WTC11 (cell line): ENCODE data around the gene GRAMD4. TPM values are rescaled to one million over a fixed set of nuclear protein-coding genes. Genes with fewer than 3 reads are reported as not detected.
A peak's percentile ranks its signal among the peaks of the same experiment; 100 is the strongest.

Experiments
- ATAC-seq: fragments of 200-7000 bp; cut with Tn5 transposase; 2 replicates; pipeline ENCODE4 v1.10.0; 2021; ENCODE audit warnings: mild to moderate bottlenecking, moderate library complexity
- CTCF ChIA-PET: fragments of 300-600 bp; sonication (Branson Sonifier 250); formaldehyde crosslinking; loops from one replicate; lab custom pipeline; 2021; ENCODE audit warnings: antibody characterized with exemption; lab: Charles Lee
- POLR2A ChIA-PET: fragments of 350-600 bp; sonication (Branson Sonifier 250); formaldehyde crosslinking; loops from one replicate; lab custom pipeline; 2021; ENCODE audit warnings: antibody characterized with exemption; lab: Charles Lee
- DNase-seq: peaks from one replicate; pipeline ENCODE4 v3.0.0; 2021; ENCODE audit warnings: low spot score
- H3K27ac Mint-ChIP-seq: 2 replicates; pipeline ENCODE4 v1.8.0; 2021; ENCODE audit warnings: mixed read lengths
- H3K27me3 Mint-ChIP-seq: 2 replicates; pipeline ENCODE4 v1.8.0; 2021; ENCODE audit warnings: low read depth, mild to moderate bottlenecking, moderate library complexity, mixed read lengths
- H3K36me3 Mint-ChIP-seq: 2 replicates; pipeline ENCODE4 v1.8.0; 2021; ENCODE audit warnings: mixed read lengths
- H3K4me1 Mint-ChIP-seq: 2 replicates; pipeline ENCODE4 v1.8.0; 2022; ENCODE audit warnings: mixed read lengths
- H3K4me3 Mint-ChIP-seq: 2 replicates; pipeline ENCODE4 v1.8.0; 2021; ENCODE audit warnings: mild to moderate bottlenecking, moderate library complexity, mixed read lengths
- H3K9me3 Mint-ChIP-seq: 2 replicates; pipeline ENCODE4 v1.8.0; 2021; ENCODE audit warnings: mixed read lengths
- E2F1 ChIP-seq: sonication (generic); formaldehyde crosslinking; IDR thresholded peaks from 2 replicates; pipeline ENCODE4 v1.8.0; 2022; ENCODE audit warnings: mild to moderate bottlenecking, missing genetic modification reagents
- ETV6 ChIP-seq: sonication (generic); formaldehyde crosslinking; IDR thresholded peaks from 2 replicates; pipeline ENCODE4 v1.8.1; 2022; ENCODE audit warnings: mild to moderate bottlenecking, missing genetic modification reagents
- FOXP4 ChIP-seq: sonication (generic); formaldehyde crosslinking; IDR thresholded peaks from 2 replicates; pipeline ENCODE4 v1.8.0; 2022; ENCODE audit warnings: mild to moderate bottlenecking, missing genetic modification reagents
- IRF1 ChIP-seq: sonication (generic); formaldehyde crosslinking; IDR thresholded peaks from 2 replicates; pipeline ENCODE4 v1.8.0; 2023; ENCODE audit warnings: missing genetic modification reagents
- RELA ChIP-seq: sonication (generic); formaldehyde crosslinking; IDR thresholded peaks from 2 replicates; pipeline ENCODE4 v1.8.1; 2022; ENCODE audit warnings: missing genetic modification reagents, mild to moderate bottlenecking, borderline replicate concordance
- SP1 ChIP-seq: sonication (generic); formaldehyde crosslinking; conservative IDR thresholded peaks from 2 replicates; pipeline ENCODE4 v1.8.1; 2022; ENCODE audit warnings: missing genetic modification reagents
- STAT6 ChIP-seq: sonication (generic); formaldehyde crosslinking; conservative IDR thresholded peaks from 2 replicates; pipeline ENCODE4 v1.8.1; 2023; ENCODE audit warnings: mild to moderate bottlenecking, low read depth, missing genetic modification reagents, moderate library complexity
- ZBTB43 ChIP-seq: sonication (generic); formaldehyde crosslinking; IDR thresholded peaks from 2 replicates; pipeline ENCODE4 v1.8.1; 2023; ENCODE audit warnings: mild to moderate bottlenecking, missing genetic modification reagents
- ZMAT4 ChIP-seq: fragments of 250-450 bp; sonication (Bioruptor Pico); IDR thresholded peaks from 2 replicates; pipeline ENCODE4 v1.9.0; 2021; ENCODE audit warnings: mild to moderate bottlenecking
- ZNF121 ChIP-seq: sonication (generic); formaldehyde crosslinking; IDR thresholded peaks from 2 replicates; pipeline ENCODE4 v1.8.0; 2023; ENCODE audit warnings: missing genetic modification reagents
- ZNF219 ChIP-seq: sonication (generic); formaldehyde crosslinking; IDR thresholded peaks from 2 replicates; pipeline ENCODE4 v1.8.0; 2023; ENCODE audit warnings: missing genetic modification reagents, mild to moderate bottlenecking, borderline replicate concordance
- ZNF232 ChIP-seq: sonication (generic); formaldehyde crosslinking; IDR thresholded peaks from 2 replicates; pipeline ENCODE4 v1.8.0; 2022; ENCODE audit warnings: mild to moderate bottlenecking, missing genetic modification reagents
- ZNF416 ChIP-seq: fragments of 250-450 bp; sonication (Bioruptor Pico); IDR thresholded peaks from 2 replicates; pipeline ENCODE4 v1.9.0; 2021; ENCODE audit warnings: mild to moderate bottlenecking, inconsistent platforms
- ZNF425 ChIP-seq: fragments of 250-450 bp; sonication (Bioruptor Pico); conservative IDR thresholded peaks from 2 replicates; pipeline ENCODE4 v1.9.0; 2021; ENCODE audit warnings: mild to moderate bottlenecking
- total RNA-seq: library from RNA; stranded (reverse); gene quantifications from 3 replicates; pipeline ENCODE4 v1.2.3, GENCODE V29; 2021

The GRAMD4 gene
- total RNA-seq, 1 experiment from 2014 or later, result 41.0 TPM

- no peak for TF ChIP-seq STAT6 (CRISPR knock-in tag)
- TF ChIP-seq SP1 (CRISPR knock-in tag), result no peak
- no peak for TF ChIP-seq IRF1 (CRISPR knock-in tag)
- TF ChIP-seq ZNF121 (CRISPR knock-in tag), result no peak
- no peak for TF ChIP-seq ETV6 (CRISPR knock-in tag)
- TF ChIP-seq ZNF416, result no peak
- TF ChIP-seq RELA, result no peak
- no peak for TF ChIP-seq ZBTB43 (CRISPR knock-in tag)
- no peak for TF ChIP-seq ZNF219 (CRISPR knock-in tag)
These were observed 74.4 kb downstream of the GRAMD4 start (continued) for GRCh38 chr22:46694416-46695170.

- TF ChIP-seq ZNF425 (CRISPR knock-in tag) (no peak), E2F1 (CRISPR knock-in tag) (no peak), ZMAT4 (CRISPR knock-in tag) (no peak), FOXP4 (CRISPR knock-in tag) (no peak), ZNF232 (CRISPR knock-in tag) (no peak)
- no peaks in the 10 kb centered on the region for H3K9me3 Mint-ChIP-seq
- no peaks in the 10 kb centered on the region for H3K4me1 Mint-ChIP-seq
- ChIA-PET CTCF (interaction anchor here (1.1 kb wide), 1 partner anchor 132 kb away, joined by 4 read pairs; no protein-coding TSS in a partner anchor), POLR2A (no interaction called here)
- DNase-seq (no peak), ATAC-seq (no peak)
- peaks cover 40% of the 10 kb centered on the region for H3K36me3 Mint-ChIP-seq
- 0 out of 2 replicates have a peak overlapping the region, but pooled peaks have one; percentile 41 for H3K27ac Mint-ChIP-seq
- no peaks in the 10 kb centered on the region for H3K27me3 Mint-ChIP-seq
- H3K4me3 Mint-ChIP-seq, result no peak overlapping the region
These were observed 75.4 kb downstream of the GRAMD4 start for GRCh38 chr22:46695346-46696228.
